ENCODE data around the gene HOXB9.

The HOXB9 gene

DNA sequence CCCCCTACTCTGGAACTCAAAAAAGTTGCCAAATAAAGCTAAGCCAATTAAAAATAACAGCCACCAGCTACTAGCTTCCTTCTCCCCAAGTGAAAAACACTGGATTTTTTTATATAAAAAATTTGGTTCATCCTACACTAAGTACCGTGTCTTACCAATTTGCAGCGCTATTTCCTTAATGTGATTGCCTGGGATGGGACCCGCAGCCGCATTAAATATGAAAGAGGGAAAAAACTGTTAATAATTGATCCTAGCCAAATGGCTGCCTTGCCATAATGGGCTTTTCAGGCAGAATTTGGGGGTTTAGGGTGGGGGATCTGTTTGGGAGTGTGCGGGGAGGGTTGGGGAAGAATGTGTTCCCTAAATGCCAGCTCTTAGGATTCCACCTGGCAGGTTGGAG lies 2.0 kb downstream of the HOXB9 start:
- H3K27ac ChIP-seq (ENCODE audit: low read length) = no peak overlapping the region
- H3K4me3 ChIP-seq (ENCODE audit: low read length) = no peak overlapping the region
- no peak for DNase-seq
- H3K4me1 ChIP-seq (ENCODE audit: low read length) = no peaks in the 10 kb centered on the region
- no peaks in the 10 kb centered on the region for H3K9me3 ChIP-seq (replicated peaks; ENCODE audit: insufficient read depth, low read length)
- no peak for TF ChIP-seq EZH2 (optimal IDR thresholded peaks at IDR 0.05; ENCODE audit: low read depth, low read length)
- no peak overlapping the region for H3K9ac ChIP-seq (ENCODE audit: low read length)
- no peaks in the 10 kb centered on the region for H4K20me1 ChIP-seq (ENCODE audit: insufficient read depth, low read length)
- H3K36me3 ChIP-seq (replicated peaks; ENCODE audit: insufficient read depth, low read length) = no peaks in the 10 kb centered on the region
- H3K4me2 ChIP-seq (ENCODE audit: low read depth, low read length) = no peak overlapping the region
- no peaks in the 10 kb centered on the region for H3K79me2 ChIP-seq (ENCODE audit: low read length)
- no peak overlapping the region for H2AFZ ChIP-seq (ENCODE audit: low read length)
- peaks cover 92% of the 10 kb centered on the region for H3K27me3 ChIP-seq (replicated peaks; ENCODE audit: insufficient read depth, low read length)
- H3F3A ChIP-seq (ENCODE audit: insufficient read depth, low read length) = no peaks in the 10 kb centered on the region
- no peaks in the 10 kb centered on the region for H3K9me2 ChIP-seq (replicated peaks; ENCODE audit: insufficient read depth, low read length)

- Histone ChIP-seq H3K4me1 (ENCODE audit: low read length) (no peaks in the 10 kb centered on the region), H4K20me1 (ENCODE audit: insufficient read depth, low read length) (no peaks in the 10 kb centered on the region), H2AFZ (ENCODE audit: low read length) (no peak overlapping the region), H3K27ac (ENCODE audit: low read length) (no peak overlapping the region), H3F3A (ENCODE audit: insufficient read depth, low read length) (no peaks in the 10 kb centered on the region), H3K9me2 (replicated peaks; ENCODE audit: insufficient read depth, low read length) (no peaks in the 10 kb centered on the region), H3K9ac (ENCODE audit: low read length) (no peak overlapping the region), H3K4me3 (ENCODE audit: low read length) (no peak overlapping the region), H3K79me2 (ENCODE audit: low read length) (no peaks in the 10 kb centered on the region), H3K27me3 (replicated peaks; ENCODE audit: insufficient read depth, low read length) (peaks cover 92% of the 10 kb centered on the region), H3K9me3 (replicated peaks; ENCODE audit: insufficient read depth, low read length) (no peaks in the 10 kb centered on the region), H3K36me3 (replicated peaks; ENCODE audit: insufficient read depth, low read length) (no peaks in the 10 kb centered on the region), H3K4me2 (ENCODE audit: low read depth, low read length) (no peak overlapping the region)
- DNase-seq = no peak
- no peak for TF ChIP-seq CTCF (IDR thresholded peaks at IDR 0.05; ENCODE audit: low read length)
- TF ChIP-seq EZH2 (optimal IDR thresholded peaks at IDR 0.05; ENCODE audit: low read depth, low read length) = no peak
These were observed 2.6 kb downstream of the HOXB9 start for GRCh38 chr17:48623583-48623982.

DNA sequence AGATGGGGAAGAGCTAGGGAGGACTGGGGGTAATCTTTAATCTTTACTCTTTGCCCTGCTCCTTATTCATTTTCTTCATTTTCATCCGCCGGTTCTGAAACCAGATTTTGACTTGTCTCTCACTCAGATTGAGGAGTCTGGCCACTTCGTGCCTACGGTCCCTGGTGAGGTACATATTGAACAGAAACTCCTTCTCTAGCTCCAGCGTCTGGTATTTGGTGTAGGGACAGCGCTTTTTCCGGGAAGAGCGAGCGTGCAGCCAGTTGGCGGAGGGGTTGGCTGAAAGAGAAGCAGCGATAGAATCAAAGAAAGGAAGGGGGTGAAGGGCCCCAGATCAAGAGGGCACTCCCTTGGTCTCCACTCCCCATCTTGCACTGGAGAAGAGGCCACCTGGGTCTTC lies 3.3 kb downstream of the HOXB9 start:
- no peak for DNase-seq
- no peaks in the 10 kb centered on the region for H3K36me3 ChIP-seq (replicated peaks; ENCODE audit: insufficient read depth, low read length)
- no peak overlapping the region for H3K4me2 ChIP-seq (ENCODE audit: low read depth, low read length)
- H3K9ac ChIP-seq (ENCODE audit: low read length) = no peak overlapping the region
- no peaks in the 10 kb centered on the region for H3K4me1 ChIP-seq (ENCODE audit: low read length)
- H3K27ac ChIP-seq (ENCODE audit: low read length) = no peak overlapping the region
- no peaks in the 10 kb centered on the region for H4K20me1 ChIP-seq (ENCODE audit: insufficient read depth, low read length)
- H3F3A ChIP-seq (ENCODE audit: insufficient read depth, low read length) = no peaks in the 10 kb centered on the region
- peaks cover 91% of the 10 kb centered on the region for H3K27me3 ChIP-seq (replicated peaks; ENCODE audit: insufficient read depth, low read length)
- TF ChIP-seq EZH2phosphoT487 (IDR thresholded peaks at IDR 0.05; ENCODE audit: low read length) (no peak), EZH2 (optimal IDR thresholded peaks at IDR 0.05; ENCODE audit: low read depth, low read length) (no peak), CTCF (IDR thresholded peaks at IDR 0.05; ENCODE audit: low read length) (no peak)
- no peak overlapping the region for H2AFZ ChIP-seq (ENCODE audit: low read length)
- H3K79me2 ChIP-seq (ENCODE audit: low read length) = no peaks in the 10 kb centered on the region
- H3K4me3 ChIP-seq (ENCODE audit: low read length) = no peak overlapping the region
- no peaks in the 10 kb centered on the region for H3K9me3 ChIP-seq (replicated peaks; ENCODE audit: insufficient read depth, low read length)
- H3K9me2 ChIP-seq (replicated peaks; ENCODE audit: insufficient read depth, low read length) = no peaks in the 10 kb centered on the region

DNA sequence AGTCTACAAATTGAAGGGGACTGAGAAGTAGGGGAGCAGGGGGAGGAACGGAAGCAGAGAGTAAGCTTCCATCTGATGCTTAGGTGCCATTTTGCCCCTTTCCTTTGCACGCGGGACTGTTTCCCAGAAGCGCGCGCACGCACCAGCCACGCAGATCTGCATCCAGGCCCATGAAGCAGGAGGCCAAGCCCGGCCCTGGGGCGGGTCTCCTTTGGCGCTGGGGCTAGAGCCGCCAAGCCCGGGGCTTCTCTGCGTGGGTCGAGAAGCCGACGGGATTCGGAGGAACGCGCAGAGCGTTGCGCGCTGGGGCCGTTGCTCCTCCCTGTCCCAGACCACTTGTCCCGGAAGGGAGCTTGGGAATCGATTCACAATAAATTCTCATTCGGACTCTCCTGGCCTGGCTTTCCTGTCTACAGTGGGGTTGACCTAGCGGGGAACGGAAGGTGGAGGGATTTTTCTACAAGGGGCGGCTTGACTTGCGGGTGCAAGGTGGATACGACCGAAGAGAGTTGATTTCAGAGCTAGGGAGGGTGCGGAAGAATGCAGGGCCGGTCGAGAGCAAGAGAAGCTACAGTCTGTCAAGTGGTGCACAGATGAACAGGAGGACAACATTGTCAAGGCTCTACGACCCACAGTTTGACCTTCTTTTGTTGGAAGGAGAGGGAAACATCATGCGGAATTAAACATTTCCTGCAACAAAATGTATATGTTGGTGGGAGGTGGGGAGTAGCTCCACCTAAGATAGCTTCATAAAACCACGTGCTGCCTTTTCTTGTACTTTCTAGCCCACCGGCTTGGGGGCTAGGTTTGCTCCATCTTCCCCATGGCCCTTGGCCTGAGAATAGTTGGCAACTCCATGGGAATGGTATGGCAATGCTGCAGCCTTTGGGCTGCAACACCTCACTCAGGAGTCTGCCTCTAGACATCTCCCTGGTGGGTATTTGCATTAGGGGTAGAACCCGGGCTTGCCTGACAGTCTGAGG lies 4.5 kb downstream of the HOXB9 start:
- H4K20me1 ChIP-seq (ENCODE audit: insufficient read depth, low read length) = no peaks in the 10 kb centered on the region
- H3K27me3 ChIP-seq (replicated peaks; ENCODE audit: insufficient read depth, low read length) = peaks cover 91% of the 10 kb centered on the region
- no peaks in the 10 kb centered on the region for H3K79me2 ChIP-seq (ENCODE audit: low read length)
- DNase-seq = no peak
- no peak overlapping the region for H3K27ac ChIP-seq (ENCODE audit: low read length)
- no peaks in the 10 kb centered on the region for H3F3A ChIP-seq (ENCODE audit: insufficient read depth, low read length)
- no peaks in the 10 kb centered on the region for H3K4me1 ChIP-seq (ENCODE audit: low read length)
- TF ChIP-seq CTCF (IDR thresholded peaks at IDR 0.05; ENCODE audit: low read length) (no peak), EZH2phosphoT487 (IDR thresholded peaks at IDR 0.05; ENCODE audit: low read length) (no peak), EZH2 (optimal IDR thresholded peaks at IDR 0.05; ENCODE audit: low read depth, low read length) (no peak)
- H3K9ac ChIP-seq (ENCODE audit: low read length) = no peak overlapping the region
- no peak overlapping the region for H2AFZ ChIP-seq (ENCODE audit: low read length)
- no peaks in the 10 kb centered on the region for H3K36me3 ChIP-seq (replicated peaks; ENCODE audit: insufficient read depth, low read length)
- H3K9me3 ChIP-seq (replicated peaks; ENCODE audit: insufficient read depth, low read length) = no peaks in the 10 kb centered on the region
- H3K4me2 ChIP-seq (ENCODE audit: low read depth, low read length) = no peak overlapping the region
- no peaks in the 10 kb centered on the region for H3K9me2 ChIP-seq (replicated peaks; ENCODE audit: insufficient read depth, low read length)
- H3K4me3 ChIP-seq (ENCODE audit: low read length) = no peak overlapping the region

All from MM.1S (cell line).